ENCODE results near the gene ATP6AP1.

- TF ChIP-seq CTCF (IDR thresholded peaks at IDR 0.05) = no peak
- TF ChIP-seq POLR2A (IDR thresholded peaks at IDR 0.05) = no peak
- TF ChIP-seq POLR2AphosphoS5 (IDR thresholded peaks at IDR 0.05) = no peak
- TF ChIP-seq EP300 (IDR thresholded peaks at IDR 0.05) = no peak
Measured at GRCh38 chrX:154458954-154459778, 30.7 kb downstream of the ATP6AP1 start.

Measured in gastroesophageal sphincter (tissue), 3 donors.